IPS-18a (cell line): Measurements from ENCODE around the gene MDFI.
A peak's percentile ranks its signal among the peaks of the same experiment; 100 is the strongest.

ENCODE experiments used
- H3K27ac ChIP-seq: one replicate; pipeline ENCODE4 v1.5.1; 2013; ENCODE audit warnings: low read length
- H3K27me3 ChIP-seq: one replicate; pipeline ENCODE4 v1.6.1; 2013; ENCODE audit warnings: mild to moderate bottlenecking, low read length; ENCODE audit not compliant: control insufficient read depth, insufficient read depth
- H3K36me3 ChIP-seq: one replicate; pipeline ENCODE4 v1.6.1; 2013; ENCODE audit warnings: low read depth, low read length; ENCODE audit not compliant: control insufficient read depth
- H3K4me1 ChIP-seq: one replicate; pipeline ENCODE4 v1.6.1; 2013; ENCODE audit warnings: low read depth, low read length; ENCODE audit not compliant: control insufficient read depth
- H3K4me3 ChIP-seq: one replicate; pipeline ENCODE4 v1.5.1; 2013; ENCODE audit warnings: low read length
- H3K9ac ChIP-seq: one replicate; pipeline ENCODE4 v1.6.1; 2013; ENCODE audit warnings: mild to moderate bottlenecking, low read length, moderate library complexity
- H3K9me3 ChIP-seq: one replicate; pipeline ENCODE4 v1.6.1; 2013; ENCODE audit warnings: low read depth, low read length; ENCODE audit not compliant: control insufficient read depth

Gene MDFI

GRCh38 chr6:41596807-41597206, 41.5 kb upstream of the MDFI start:
- Histone ChIP-seq H3K36me3 (no peaks in the 10 kb centered on the region), H3K27ac (no peak overlapping the region), H3K9me3 (no peaks in the 10 kb centered on the region), H3K9ac (no peak overlapping the region), H3K4me1 (peaks cover 4% of the 10 kb centered on the region), H3K4me3 (no peak overlapping the region), H3K27me3 (peaks cover under 1% of the 10 kb centered on the region)

- Histone ChIP-seq H3K27ac (no peak overlapping the region), H3K9ac (no peak overlapping the region), H3K9me3 (no peaks in the 10 kb centered on the region), H3K36me3 (no peaks in the 10 kb centered on the region), H3K4me3 (no peak overlapping the region), H3K4me1 (peaks cover 4% of the 10 kb centered on the region), H3K27me3 (peaks cover 7% of the 10 kb centered on the region)
Observed at GRCh38 chr6:41597246-41598000, 40.8 kb upstream of the MDFI start.

GRCh38 chr6:41598670-41599014, 39.6 kb upstream of the MDFI start:
- no peak overlapping the region for H3K9ac ChIP-seq
- H3K4me3 ChIP-seq, result no peak overlapping the region
- H3K9me3 ChIP-seq, result no peaks in the 10 kb centered on the region
- H3K27ac ChIP-seq, result no peak overlapping the region
- H3K4me1 ChIP-seq, result peaks cover 8% of the 10 kb centered on the region
- no peaks in the 10 kb centered on the region for H3K36me3 ChIP-seq
- H3K27me3 ChIP-seq, result peaks cover 11% of the 10 kb centered on the region

GRCh38 chr6:41599015-41599851, 39.0 kb upstream of the MDFI start:
- Histone ChIP-seq H3K4me3 (no peak overlapping the region), H3K9me3 (no peaks in the 10 kb centered on the region), H3K36me3 (no peaks in the 10 kb centered on the region), H3K9ac (no peak overlapping the region), H3K27ac (no peak overlapping the region), H3K4me1 (peaks cover 8% of the 10 kb centered on the region), H3K27me3 (peaks cover 11% of the 10 kb centered on the region)

GRCh38 chr6:41599852-41600445, 38.3 kb upstream of the MDFI start:
- H3K9ac ChIP-seq, result no peak overlapping the region
- H3K4me3 ChIP-seq, result no peak overlapping the region
- no peak overlapping the region for H3K27ac ChIP-seq
- H3K36me3 ChIP-seq, result no peaks in the 10 kb centered on the region
- peaks cover 8% of the 10 kb centered on the region for H3K4me1 ChIP-seq
- H3K27me3 ChIP-seq, result peaks cover 11% of the 10 kb centered on the region
- no peaks in the 10 kb centered on the region for H3K9me3 ChIP-seq

GRCh38 chr6:41600499-41601247, 37.6 kb upstream of the MDFI start:
- Histone ChIP-seq H3K9me3 (no peaks in the 10 kb centered on the region), H3K9ac (no peak overlapping the region), H3K27me3 (peaks cover 11% of the 10 kb centered on the region), H3K4me1 (peaks cover 8% of the 10 kb centered on the region), H3K4me3 (no peak overlapping the region), H3K36me3 (no peaks in the 10 kb centered on the region), H3K27ac (no peak overlapping the region)

GRCh38 chr6:41601248-41601549, 37.1 kb upstream of the MDFI start:
- Histone ChIP-seq H3K4me1 (peaks cover 8% of the 10 kb centered on the region), H3K27me3 (peaks cover 11% of the 10 kb centered on the region), H3K27ac (no peak overlapping the region), H3K36me3 (no peaks in the 10 kb centered on the region), H3K4me3 (no peak overlapping the region), H3K9ac (no peak overlapping the region), H3K9me3 (no peaks in the 10 kb centered on the region)

GRCh38 chr6:41602422-41602743, 35.9 kb upstream of the MDFI start:
- H3K9me3 ChIP-seq, result no peaks in the 10 kb centered on the region
- no peak overlapping the region for H3K4me3 ChIP-seq
- H3K4me1 ChIP-seq, result peaks cover 8% of the 10 kb centered on the region
- H3K27ac ChIP-seq, result no peak overlapping the region
- H3K9ac ChIP-seq, result no peak overlapping the region
- peaks cover 11% of the 10 kb centered on the region for H3K27me3 ChIP-seq
- no peaks in the 10 kb centered on the region for H3K36me3 ChIP-seq

GRCh38 chr6:41602864-41603608, 35.2 kb upstream of the MDFI start:
- no peak overlapping the region for H3K27ac ChIP-seq
- H3K9ac ChIP-seq, result peak overlapping the region; percentile 24
- no peaks in the 10 kb centered on the region for H3K9me3 ChIP-seq
- H3K4me3 ChIP-seq, result peak overlapping the region; percentile 68
- H3K36me3 ChIP-seq, result no peaks in the 10 kb centered on the region
- H3K27me3 ChIP-seq, result peaks cover 11% of the 10 kb centered on the region
- H3K4me1 ChIP-seq, result peaks cover 8% of the 10 kb centered on the region

- peaks cover 11% of the 10 kb centered on the region for H3K27me3 ChIP-seq
- no peaks in the 10 kb centered on the region for H3K9me3 ChIP-seq
- H3K4me3 ChIP-seq, result no peak overlapping the region
- peaks cover 8% of the 10 kb centered on the region for H3K4me1 ChIP-seq
- H3K36me3 ChIP-seq, result no peaks in the 10 kb centered on the region
- H3K9ac ChIP-seq, result no peak overlapping the region
- no peak overlapping the region for H3K27ac ChIP-seq
Observed at GRCh38 chr6:41604006-41604405, 34.3 kb upstream of the MDFI start.

GRCh38 chr6:41605649-41606048, 32.6 kb upstream of the MDFI start:
- Histone ChIP-seq H3K27ac (no peak overlapping the region), H3K27me3 (peaks cover 11% of the 10 kb centered on the region), H3K9ac (no peak overlapping the region), H3K4me1 (peaks cover 5% of the 10 kb centered on the region), H3K36me3 (no peaks in the 10 kb centered on the region), H3K4me3 (no peak overlapping the region), H3K9me3 (no peaks in the 10 kb centered on the region)
